SK-N-MC (cell line): ENCODE results near the gene OGFOD3.
"Not testable (repeated sequence)": the region's sequence is repeated elsewhere in the genome, so short reads cannot be mapped to it uniquely, and the experiment has no call there.

Source experiments
- DNase-seq: peaks from one replicate; pipeline ENCODE4 v3.0.0-alpha.2; 2011; ENCODE audit warnings: low read depth, low spot score
- H3K27ac ChIP-seq: fragments of 200-600 bp; sonication (generic); 2 replicates; pipeline ENCODE4 v1.5.1; 2016; ENCODE audit warnings: mixed run types
- H3K36me3 ChIP-seq: fragments of 200-600 bp; sonication (generic); 2 replicates; pipeline ENCODE4 v1.6.1; 2017; ENCODE audit warnings: antibody characterized with exemption, low read length, mixed read lengths; ENCODE audit not compliant: insufficient read depth
- H3K4me3 ChIP-seq: fragments of 200-600 bp; sonication (generic); 2 replicates; pipeline ENCODE4 v1.5.1; 2016
- H3K9ac ChIP-seq: fragments of 200-600 bp; sonication (generic); 2 replicates; pipeline ENCODE4 v1.8.0; 2017; ENCODE audit warnings: mixed run types, mixed read lengths; ENCODE audit not compliant: insufficient read length
- H3K9me3 ChIP-seq: fragments of 200-600 bp; sonication (generic); 2 replicates; pipeline ENCODE4 v1.6.1; 2017; ENCODE audit warnings: low read depth, mild to moderate bottlenecking, antibody characterized with exemption, low read length, moderate library complexity, mixed read lengths
- EZH2 ChIP-seq: fragments of 200-600 bp; sonication (generic); IDR thresholded peaks from one replicate; pipeline ENCODE4 v1.6.1; 2017; ENCODE audit warnings: antibody characterized with exemption
- FOXP2 ChIP-seq: optimal IDR thresholded peaks from 2 replicates; pipeline ENCODE3; 2011; ENCODE audit warnings: mild to moderate bottlenecking, moderate library complexity; ENCODE audit not compliant: insufficient read depth; ENCODE audit errors: extremely low read length, control extremely low read depth
- POLR2AphosphoS5 ChIP-seq: IDR thresholded peaks from 2 replicates; pipeline ENCODE4 v1.6.1; 2012; ENCODE audit warnings: mild to moderate bottlenecking, low read depth, low read length, borderline replicate concordance

Gene OGFOD3

GRCh38 chr17:82458179-82458884 is 39.9 kb upstream of the OGFOD3 start, which contains the start of gene NARF:
Gene NARF, plus strand, starts transcription at chr17:82458741. Its CDS starts 63 bp downstream, at chr17:82458804.
- H3K36me3 ChIP-seq: peaks cover 20% of the 10 kb centered on the region
- peak within 1 kb of the TSS; percentile 99 for H3K27ac ChIP-seq
- H3K9me3 ChIP-seq: no peaks in the 10 kb centered on the region
- H3K9ac ChIP-seq: peak within 1 kb of the TSS; percentile 99
- TF ChIP-seq POLR2AphosphoS5 (peak; percentile 90), FOXP2 (peak; percentile 68), EZH2 (no peak)
- peak within 1 kb of the TSS; percentile 96 for H3K4me3 ChIP-seq
- peak; percentile 89 for DNase-seq

GRCh38 chr17:82457929-82458178 is 39.5 kb upstream of the OGFOD3 start:
- peak overlapping the region; percentile 99 for H3K9ac ChIP-seq
- H3K9me3 ChIP-seq: no peaks in the 10 kb centered on the region
- H3K27ac ChIP-seq: peak overlapping the region; percentile 99
- TF ChIP-seq POLR2AphosphoS5 (no peak), EZH2 (no peak), FOXP2 (no peak)
- H3K36me3 ChIP-seq: peaks cover 20% of the 10 kb centered on the region
- H3K4me3 ChIP-seq: peak overlapping the region; percentile 96
- DNase-seq: peak; percentile 39

- peak overlapping the region; percentile 99 for H3K9ac ChIP-seq
- DNase-seq: no peak
- H3K27ac ChIP-seq: peak overlapping the region; percentile 99
- TF ChIP-seq EZH2: no peak
- TF ChIP-seq POLR2AphosphoS5: no peak
- TF ChIP-seq FOXP2: no peak
- H3K36me3 ChIP-seq: peaks cover 16% of the 10 kb centered on the region
- no peaks in the 10 kb centered on the region for H3K9me3 ChIP-seq
- H3K4me3 ChIP-seq: peak overlapping the region; percentile 96
These were observed 38.9 kb upstream of the OGFOD3 start for GRCh38 chr17:82457073-82457928.

- not testable (repeated sequence) for H3K4me3 ChIP-seq, H3K36me3 ChIP-seq, DNase-seq, H3K9ac ChIP-seq, H3K9me3 ChIP-seq, H3K27ac ChIP-seq
These were observed 35.3 kb upstream of the OGFOD3 start for GRCh38 chr17:82453706-82454105.

- not testable (repeated sequence) for H3K4me3 ChIP-seq, DNase-seq, H3K9me3 ChIP-seq, H3K9ac ChIP-seq, H3K27ac ChIP-seq, H3K36me3 ChIP-seq
These were observed 34.8 kb upstream of the OGFOD3 start for GRCh38 chr17:82453151-82453550.

GRCh38 chr17:82452162-82452561 is 33.8 kb upstream of the OGFOD3 start:
- DNase-seq: no peak
- TF ChIP-seq FOXP2: no peak
- H3K9ac ChIP-seq: no peak overlapping the region
- no peaks in the 10 kb centered on the region for H3K9me3 ChIP-seq
- H3K36me3 ChIP-seq: no peaks in the 10 kb centered on the region
- H3K27ac ChIP-seq: no peak overlapping the region
- no peak overlapping the region for H3K4me3 ChIP-seq

- H3K36me3 ChIP-seq: no peaks in the 10 kb centered on the region
- TF ChIP-seq FOXP2: no peak
- TF ChIP-seq EZH2: no peak
- TF ChIP-seq POLR2AphosphoS5: peak; percentile 75; the same call in 1 of the 2 replicates
- H3K9ac ChIP-seq: peak within 1 kb of the TSS; percentile 96
- peak within 1 kb of the TSS; percentile 90 for H3K4me3 ChIP-seq
- DNase-seq: no peak
- peak within 1 kb of the TSS; percentile 85 for H3K27ac ChIP-seq
- no peaks in the 10 kb centered on the region for H3K9me3 ChIP-seq
These were observed 32.1 kb upstream of the OGFOD3 start, which contains the start of gene CYBC1 for GRCh38 chr17:82450357-82451106. Gene CYBC1, minus strand, starts transcription at chr17:82450752. Its CDS starts 1,498 bp downstream, at chr17:82449254.

GRCh38 chr17:82449883-82450356 is 31.5 kb upstream of the OGFOD3 start:
- peak overlapping the region; percentile 49; the same call in 1 of the 2 replicates for H3K27ac ChIP-seq
- DNase-seq: no peak

More at GRCh38 chr17:82449883-82450356, 31.5 kb upstream of the OGFOD3 start:
- peak overlapping the region; percentile 90 for H3K4me3 ChIP-seq
- H3K9me3 ChIP-seq: no peaks in the 10 kb centered on the region
- peak overlapping the region; percentile 96 for H3K9ac ChIP-seq
- no peak for TF ChIP-seq FOXP2
- no peak for TF ChIP-seq POLR2AphosphoS5
- no peak for TF ChIP-seq EZH2
- H3K36me3 ChIP-seq: no peaks in the 10 kb centered on the region
